ENCODE results near the gene LRRC27. TPM values are rescaled to one million over a fixed set of nuclear protein-coding genes. Genes with fewer than 3 reads are reported as not detected.

The LRRC27 gene
- total RNA-seq, 2 experiments from 2014 or later = 13.0 to 17.3 TPM

DNA sequence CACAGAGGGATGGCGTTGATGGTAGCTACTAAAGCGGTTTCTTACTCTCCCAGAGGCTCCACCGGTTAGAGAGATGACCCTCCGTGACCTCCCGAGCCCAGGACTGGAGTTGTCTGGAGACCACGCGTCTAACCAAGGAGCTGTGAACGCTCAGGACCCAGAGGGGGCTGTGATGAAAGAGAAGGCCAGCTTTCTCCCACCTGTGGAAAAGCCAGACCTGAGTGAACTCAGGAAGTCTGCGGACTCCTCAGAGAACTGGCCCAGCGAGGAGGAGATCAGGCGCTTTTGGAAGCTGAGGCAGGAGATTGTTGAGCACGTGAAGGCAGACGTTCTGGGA is 15.9 kb downstream of the LRRC27 start:
- CTCF ChIA-PET (ENCODE audit: unreplicated experiment) = interaction anchor here (1.1 kb wide), 1 partner anchor 13 kb away, joined by 3 read pairs; no protein-coding TSS in a partner anchor
- Histone ChIP-seq H3K4me3 (ENCODE audit: low read depth, low read length, poor library complexity, severe bottlenecking) (no peak overlapping the region), H3K36me3 (ENCODE audit: insufficient read depth, low read length) (no peaks in the 10 kb centered on the region), H3K9me2 (ENCODE audit: insufficient read depth, low read length) (no peaks in the 10 kb centered on the region), H3K27ac (ENCODE audit: low read depth, low read length, poor library complexity, severe bottlenecking) (no peak overlapping the region), H2AFZ (ENCODE audit: low read length) (no peak overlapping the region), H3K9me3 (ENCODE audit: low read length) (no peaks in the 10 kb centered on the region), H3K79me2 (ENCODE audit: insufficient read depth, low read depth, low read length) (no peaks in the 10 kb centered on the region), H4K20me1 (ENCODE audit: insufficient read depth, low read length) (no peaks in the 10 kb centered on the region), H3K4me1 (ENCODE audit: insufficient read depth, low read length, poor library complexity, severe bottlenecking) (peaks cover 9% of the 10 kb centered on the region), H3K4me2 (ENCODE audit: low read length) (no peak overlapping the region)
- TF ChIP-seq EZH2phosphoT487 (IDR thresholded peaks at IDR 0.05; ENCODE audit: borderline replicate concordance, low read depth, low read length) = no peak
- TF ChIP-seq, protein P1, sequence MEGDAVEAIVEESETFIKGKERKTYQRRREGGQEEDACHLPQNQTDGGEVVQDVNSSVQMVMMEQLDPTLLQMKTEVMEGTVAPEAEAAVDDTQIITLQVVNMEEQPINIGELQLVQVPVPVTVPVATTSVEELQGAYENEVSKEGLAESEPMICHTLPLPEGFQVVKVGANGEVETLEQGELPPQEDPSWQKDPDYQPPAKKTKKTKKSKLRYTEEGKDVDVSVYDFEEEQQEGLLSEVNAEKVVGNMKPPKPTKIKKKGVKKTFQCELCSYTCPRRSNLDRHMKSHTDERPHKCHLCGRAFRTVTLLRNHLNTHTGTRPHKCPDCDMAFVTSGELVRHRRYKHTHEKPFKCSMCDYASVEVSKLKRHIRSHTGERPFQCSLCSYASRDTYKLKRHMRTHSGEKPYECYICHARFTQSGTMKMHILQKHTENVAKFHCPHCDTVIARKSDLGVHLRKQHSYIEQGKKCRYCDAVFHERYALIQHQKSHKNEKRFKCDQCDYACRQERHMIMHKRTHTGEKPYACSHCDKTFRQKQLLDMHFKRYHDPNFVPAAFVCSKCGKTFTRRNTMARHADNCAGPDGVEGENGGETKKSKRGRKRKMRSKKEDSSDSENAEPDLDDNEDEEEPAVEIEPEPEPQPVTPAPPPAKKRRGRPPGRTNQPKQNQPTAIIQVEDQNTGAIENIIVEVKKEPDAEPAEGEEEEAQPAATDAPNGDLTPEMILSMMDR (conservative IDR thresholded peaks at IDR 0.05; ENCODE audit: low read length) = no peak
- POLR2A ChIA-PET = interaction anchor here (0.6 kb wide), 1 partner anchor 1177 kb away, joined by 5 read pairs; no protein-coding TSS in a partner anchor
- intact Hi-C loops (cut with micrococcal nuclease; ENCODE audit: unreplicated experiment) = no loop called here
- BruUV-seq (replicated peaks) = no TSS peak
- no peak for DNase-seq (ENCODE audit: low spot score)

- Histone ChIP-seq H2AFZ (ENCODE audit: low read length) (no peak overlapping the region), H3K9me2 (ENCODE audit: insufficient read depth, low read length) (no peaks in the 10 kb centered on the region), H4K20me1 (ENCODE audit: insufficient read depth, low read length) (no peaks in the 10 kb centered on the region), H3K4me3 (ENCODE audit: low read depth, low read length, poor library complexity, severe bottlenecking) (no peak overlapping the region), H3K27ac (ENCODE audit: low read depth, low read length, poor library complexity, severe bottlenecking) (no peak overlapping the region), H3K79me2 (ENCODE audit: insufficient read depth, low read depth, low read length) (no peaks in the 10 kb centered on the region), H3K4me2 (ENCODE audit: low read length) (no peak overlapping the region), H3K9me3 (ENCODE audit: low read length) (no peaks in the 10 kb centered on the region), H3K36me3 (ENCODE audit: insufficient read depth, low read length) (no peaks in the 10 kb centered on the region), H3K4me1 (ENCODE audit: insufficient read depth, low read length, poor library complexity, severe bottlenecking) (peaks cover 9% of the 10 kb centered on the region)
- no TSS peak for BruUV-seq (replicated peaks)
- POLR2A ChIA-PET = interaction anchor here (1.1 to 1.7 kb wide), 2 partner anchors 7 to 19 kb away, joined by 3 to 5 read pairs; no protein-coding TSS in a partner anchor
- CTCF ChIA-PET (ENCODE audit: unreplicated experiment) = no interaction called here
- no peak for TF ChIP-seq EZH2phosphoT487 (IDR thresholded peaks at IDR 0.05; ENCODE audit: borderline replicate concordance, low read depth, low read length)
- TF ChIP-seq, protein P1 (conservative IDR thresholded peaks at IDR 0.05; ENCODE audit: low read length) = no peak
- intact Hi-C loops (cut with micrococcal nuclease; ENCODE audit: unreplicated experiment) = no loop called here
- DNase-seq (ENCODE audit: low spot score) = no peak
These were observed 17.8 kb downstream of the LRRC27 start for GRCh38 chr10:132349766-132350165.

DNA sequence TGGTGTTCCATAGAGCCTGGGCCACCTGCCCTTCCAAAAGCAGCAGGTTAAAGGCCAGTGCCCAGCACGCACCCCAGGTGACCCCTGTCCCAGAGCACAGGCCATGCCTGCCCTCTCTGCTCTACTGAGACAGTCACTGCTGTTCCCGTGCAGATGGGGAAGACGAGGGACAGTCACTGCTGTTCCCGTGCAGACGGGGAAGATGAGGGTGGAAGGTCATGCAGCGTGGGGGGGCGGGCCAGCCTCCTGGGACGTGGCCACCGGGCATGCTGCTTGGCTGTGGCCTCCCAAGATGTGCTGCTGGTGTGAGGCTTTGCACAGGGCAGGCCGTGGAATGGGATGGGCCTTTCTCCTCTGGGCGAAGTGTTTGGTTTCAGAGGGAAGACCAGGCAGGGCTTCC is 18.4 kb downstream of the LRRC27 start:
- H3K4me1 ChIP-seq (ENCODE audit: insufficient read depth, low read length, poor library complexity, severe bottlenecking) = peaks cover 9% of the 10 kb centered on the region
- DNase-seq (ENCODE audit: low spot score) = no peak

More for the DNA sequence above, 18.4 kb downstream of the LRRC27 start:
- Histone ChIP-seq H2AFZ (ENCODE audit: low read length) (no peak overlapping the region), H3K27ac (ENCODE audit: low read depth, low read length, poor library complexity, severe bottlenecking) (no peak overlapping the region), H3K36me3 (ENCODE audit: insufficient read depth, low read length) (no peaks in the 10 kb centered on the region), H3K9me2 (ENCODE audit: insufficient read depth, low read length) (no peaks in the 10 kb centered on the region), H3K79me2 (ENCODE audit: insufficient read depth, low read depth, low read length) (no peaks in the 10 kb centered on the region), H3K9me3 (ENCODE audit: low read length) (no peaks in the 10 kb centered on the region), H4K20me1 (ENCODE audit: insufficient read depth, low read length) (no peaks in the 10 kb centered on the region), H3K4me2 (ENCODE audit: low read length) (no peak overlapping the region), H3K4me3 (ENCODE audit: low read depth, low read length, poor library complexity, severe bottlenecking) (no peak overlapping the region)
- TF ChIP-seq EZH2phosphoT487 (IDR thresholded peaks at IDR 0.05; ENCODE audit: borderline replicate concordance, low read depth, low read length) = no peak
- TF ChIP-seq, protein P1 (conservative IDR thresholded peaks at IDR 0.05; ENCODE audit: low read length) = no peak
- intact Hi-C loops (cut with micrococcal nuclease; ENCODE audit: unreplicated experiment) = no loop called here
- CTCF ChIA-PET (ENCODE audit: unreplicated experiment) = no interaction called here
- POLR2A ChIA-PET = interaction anchor here (1.1 to 1.7 kb wide), 2 partner anchors 8 to 19 kb away, joined by 3 to 5 read pairs; no protein-coding TSS in a partner anchor
- no TSS peak for BruUV-seq (replicated peaks)
